BJ (cell line): ENCODE measurements around the gene ASCL5. TPM values are rescaled to one million over a fixed set of nuclear protein-coding genes. Genes with fewer than 3 reads are reported as not detected.

Source experiments
- CTCF ChIA-PET: fragments of 350-600 bp; formaldehyde crosslinking; extraction: SDS; loops from one replicate; lab custom pipeline; 2021; ENCODE audit warnings: antibody characterized with exemption, inconsistent platforms; lab: Yijun Ruan, JAX
- POLR2A ChIA-PET: fragments of 300-600 bp; sonication (Branson Sonifier 250); formaldehyde crosslinking; extraction: SDS; loops from one replicate; lab custom pipeline; 2021; ENCODE audit warnings: antibody characterized with exemption; lab: Charles Lee
- DNase-seq: peaks from one replicate; pipeline ENCODE4 v3.0.0-alpha.2; 2011; ENCODE audit warnings: low read depth
- H3K27me3 ChIP-seq: 2 replicates; pipeline ENCODE4 v1.6.0; 2011; ENCODE audit warnings: low read length; ENCODE audit not compliant: control insufficient read depth, insufficient read depth
- H3K36me3 ChIP-seq: 2 replicates; pipeline ENCODE4 v1.5.1; 2011; ENCODE audit warnings: low read length; ENCODE audit not compliant: control insufficient read depth, insufficient read depth
- H3K4me3 ChIP-seq: 2 replicates; pipeline ENCODE4 v1.5.1; 2011; ENCODE audit warnings: low read depth, mild to moderate bottlenecking, control low read depth, low read length
- polyA plus RNA-seq: library from polyadenylated mRNA; depleted of rRNA; stranded (reverse); fragments of >200 nt; gene quantifications from 2 replicates; pipeline ENCODE4 v1.2.3, GENCODE V29; 2011
- TF ChIP-seq, protein P1 (sequence below): IDR thresholded peaks from 2 replicates; pipeline ENCODE4 v1.5.1; 2011; ENCODE audit warnings: low read depth, mild to moderate bottlenecking, control low read depth, inconsistent platforms, low read length, moderate library complexity; ENCODE audit not compliant: insufficient read depth

The ASCL5 gene
- polyA plus RNA-seq, 1 experiment, result 0.06 TPM

DNA sequence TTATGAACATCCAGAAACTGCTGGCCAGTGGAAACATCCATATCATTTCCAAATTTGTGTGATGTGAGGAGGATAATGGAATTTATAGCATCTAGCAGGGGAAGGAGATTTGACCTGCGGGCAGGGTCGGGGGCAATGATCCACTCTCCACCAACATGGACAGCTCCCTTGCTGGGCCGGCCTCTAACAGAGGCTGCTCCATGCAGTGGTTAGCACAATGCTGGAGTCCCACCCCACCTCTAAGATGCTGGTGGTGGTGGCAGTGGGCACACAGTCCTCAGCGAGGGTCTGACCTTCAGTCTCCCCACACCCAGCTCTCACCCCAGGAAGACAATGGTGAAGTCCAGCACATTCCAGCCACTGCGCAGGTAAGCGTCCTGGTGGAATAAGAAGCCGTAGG is 33.4 kb downstream of the ASCL5 start:
- no peak for DNase-seq
- Histone ChIP-seq H3K4me3 (no peak overlapping the region), H3K27me3 (peaks cover 18% of the 10 kb centered on the region), H3K36me3 (no peaks in the 10 kb centered on the region)
- POLR2A ChIA-PET, result no interaction called here
- TF ChIP-seq, protein P1, sequence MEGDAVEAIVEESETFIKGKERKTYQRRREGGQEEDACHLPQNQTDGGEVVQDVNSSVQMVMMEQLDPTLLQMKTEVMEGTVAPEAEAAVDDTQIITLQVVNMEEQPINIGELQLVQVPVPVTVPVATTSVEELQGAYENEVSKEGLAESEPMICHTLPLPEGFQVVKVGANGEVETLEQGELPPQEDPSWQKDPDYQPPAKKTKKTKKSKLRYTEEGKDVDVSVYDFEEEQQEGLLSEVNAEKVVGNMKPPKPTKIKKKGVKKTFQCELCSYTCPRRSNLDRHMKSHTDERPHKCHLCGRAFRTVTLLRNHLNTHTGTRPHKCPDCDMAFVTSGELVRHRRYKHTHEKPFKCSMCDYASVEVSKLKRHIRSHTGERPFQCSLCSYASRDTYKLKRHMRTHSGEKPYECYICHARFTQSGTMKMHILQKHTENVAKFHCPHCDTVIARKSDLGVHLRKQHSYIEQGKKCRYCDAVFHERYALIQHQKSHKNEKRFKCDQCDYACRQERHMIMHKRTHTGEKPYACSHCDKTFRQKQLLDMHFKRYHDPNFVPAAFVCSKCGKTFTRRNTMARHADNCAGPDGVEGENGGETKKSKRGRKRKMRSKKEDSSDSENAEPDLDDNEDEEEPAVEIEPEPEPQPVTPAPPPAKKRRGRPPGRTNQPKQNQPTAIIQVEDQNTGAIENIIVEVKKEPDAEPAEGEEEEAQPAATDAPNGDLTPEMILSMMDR, result no peak
- CTCF ChIA-PET, result interaction anchor here (0.8 to 1.3 kb wide), 3 partner anchors 20 to 66 kb away, joined by 3 to 6 read pairs (median 4); no protein-coding TSS in a partner anchor

DNA sequence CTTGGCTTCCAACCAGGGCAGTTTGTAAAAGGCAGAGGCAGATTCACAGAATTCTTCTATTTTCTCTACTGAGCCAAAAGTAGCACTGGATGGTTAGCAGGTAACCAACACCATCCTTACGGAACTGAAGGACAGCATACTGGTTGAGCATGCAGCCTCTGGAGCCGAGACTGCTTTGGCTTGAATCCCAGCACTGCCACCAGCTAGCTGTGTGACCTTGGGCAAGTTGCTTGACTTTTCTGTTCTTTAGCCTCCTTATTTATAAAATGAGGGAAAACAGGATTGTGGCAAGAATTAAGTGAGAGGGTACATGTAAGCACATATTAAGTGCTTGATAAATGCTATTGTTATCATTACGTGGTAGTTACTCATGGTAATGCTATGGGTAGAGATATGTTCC is 34.2 kb downstream of the ASCL5 start:
- no peak for DNase-seq
- CTCF ChIA-PET, result no interaction called here
- TF ChIP-seq, protein P1, result no peak
- H3K27me3 ChIP-seq, result peaks cover 18% of the 10 kb centered on the region
- no peaks in the 10 kb centered on the region for H3K36me3 ChIP-seq
- no peak overlapping the region for H3K4me3 ChIP-seq
- POLR2A ChIA-PET, result no interaction called here

DNA sequence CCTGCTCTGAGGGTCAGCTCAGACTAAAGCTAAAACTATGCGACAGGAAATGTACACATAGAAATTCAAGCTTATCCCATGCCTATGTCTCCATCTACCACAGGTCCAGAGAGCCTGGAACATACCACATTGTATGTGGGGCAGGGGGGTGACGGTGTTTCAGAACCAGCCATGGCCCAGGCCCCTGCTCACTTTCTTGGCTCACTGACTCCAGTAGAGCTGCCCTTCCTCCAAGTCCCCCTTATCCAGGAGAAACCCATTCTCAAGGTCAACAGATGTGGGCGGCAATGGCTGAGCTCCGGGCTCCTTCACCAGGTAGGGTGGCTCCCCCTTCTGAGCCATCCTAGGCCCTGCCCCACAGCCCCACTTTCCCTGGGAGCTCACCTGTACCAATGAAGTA is 35.7 kb downstream of the ASCL5 start:
- TF ChIP-seq, protein P1, result no peak
- DNase-seq, result no peak
- Histone ChIP-seq H3K4me3 (no peak overlapping the region), H3K36me3 (no peaks in the 10 kb centered on the region), H3K27me3 (peaks cover 12% of the 10 kb centered on the region; the same call in 1 of the 2 replicates)
- CTCF ChIA-PET, result interaction anchor here (1.5 kb wide), 1 partner anchor 22 kb away, joined by 4 read pairs; no protein-coding TSS in a partner anchor
- POLR2A ChIA-PET, result no interaction called here

DNA sequence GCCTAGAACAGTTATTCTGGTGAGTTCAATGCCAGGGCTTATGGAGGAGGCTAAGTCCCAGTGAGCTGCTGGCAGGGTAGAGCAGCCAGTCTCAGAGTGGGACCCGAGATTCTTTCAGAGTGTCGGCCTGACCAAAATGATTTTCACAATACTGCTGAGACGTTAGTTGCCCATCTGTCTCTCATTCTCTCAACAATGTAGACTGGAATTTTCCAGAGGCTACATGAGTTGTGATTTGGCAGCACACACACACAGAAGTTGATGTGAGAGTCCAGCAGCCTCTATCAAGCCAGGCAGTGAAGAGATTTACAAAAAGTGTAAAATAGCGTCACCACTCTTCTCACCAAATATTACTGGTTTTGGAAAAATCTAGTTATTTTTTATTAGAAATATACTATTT is 36.4 kb downstream of the ASCL5 start:
- Histone ChIP-seq H3K36me3 (no peaks in the 10 kb centered on the region), H3K27me3 (peaks cover 12% of the 10 kb centered on the region; the same call in 1 of the 2 replicates), H3K4me3 (no peak overlapping the region)
- ChIA-PET CTCF (interaction anchor here (1.5 kb wide), 1 partner anchor 23 kb away, joined by 4 read pairs; no protein-coding TSS in a partner anchor), POLR2A (no interaction called here)
- no peak for DNase-seq
- TF ChIP-seq, protein P1, result no peak

DNA sequence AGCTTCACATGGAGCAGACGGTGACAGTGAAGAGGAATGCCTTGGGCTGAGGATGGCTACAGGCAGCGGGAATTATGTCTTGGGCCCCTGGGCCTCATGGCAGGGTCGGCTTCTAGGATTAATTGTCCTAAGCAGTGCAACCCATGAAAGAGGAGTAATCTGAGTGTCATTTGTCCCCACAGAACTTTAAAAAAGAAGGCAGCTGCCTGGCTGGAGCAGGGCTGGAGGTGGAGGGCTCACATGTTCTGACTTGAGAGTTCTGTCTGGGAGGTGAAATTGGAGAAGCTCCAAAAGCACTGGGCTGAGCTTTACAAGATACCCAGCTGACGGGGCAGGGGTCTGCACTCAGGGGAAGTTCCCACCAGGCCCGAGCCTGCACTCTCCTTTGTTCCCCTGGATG is 37.4 kb downstream of the ASCL5 start:
- Histone ChIP-seq H3K36me3 (no peaks in the 10 kb centered on the region), H3K27me3 (peaks cover 15% of the 10 kb centered on the region; the same call in 1 of the 2 replicates), H3K4me3 (no peak overlapping the region)
- TF ChIP-seq, protein P1, result no peak
- CTCF ChIA-PET, result interaction anchor here (1.4 kb wide), 1 partner anchor 9 kb away, joined by 3 read pairs; no protein-coding TSS in a partner anchor
- DNase-seq, result no peak
- POLR2A ChIA-PET, result interaction anchor here (0.6 kb wide), 1 partner anchor 379 kb away, joined by 3 read pairs; the partner anchor contains the start of gene PHLDA3
